K562 (cell line): ENCODE data around the gene RPS28. TPM values are rescaled to one million over a fixed set of nuclear protein-coding genes. Genes with fewer than 3 reads are reported as not detected.

Experiments
- ARNT ChIP-seq, 2 experiments: fragments of 450-650 bp; IDR thresholded peaks; 2 replicates each; pipeline ENCODE4 v1.6.1; 2016; ENCODE audit warnings: mild to moderate bottlenecking in 1 of 2
- BACH1 ChIP-seq: fragments of 200-800 bp; sonication (Bioruptor generic); IDR thresholded peaks from 2 replicates; pipeline ENCODE4 v1.6.1; 2016; ENCODE audit warnings: missing genetic modification characterization, missing compliant biosample characterization
- BDP1 ChIP-seq: IDR thresholded peaks from 3 replicates; pipeline ENCODE4 v1.6.1; 2011; ENCODE audit not compliant: insufficient read length, insufficient read depth
- CBFA2T3 ChIP-seq: fragments of 450-650 bp; IDR thresholded peaks from 2 replicates; pipeline ENCODE4 v1.6.1; 2017
- CREM ChIP-seq: IDR thresholded peaks from 2 replicates; pipeline ENCODE4 v1.6.1; 2014; ENCODE audit warnings: antibody characterized with exemption, low read depth
- ETV5 ChIP-seq: sonication (generic); formaldehyde crosslinking; IDR thresholded peaks from 2 replicates; pipeline ENCODE4 v1.4.0; 2020; ENCODE audit warnings: low read depth, mild to moderate bottlenecking, missing genetic modification reagents
- GABPA ChIP-seq: fragments of 200-800 bp; sonication (Bioruptor generic); conservative IDR thresholded peaks from 2 replicates; pipeline ENCODE4 v1.6.1; 2016; ENCODE audit warnings: low read depth, missing genetic modification characterization, missing compliant biosample characterization
- GABPB1 ChIP-seq: sonication (generic); formaldehyde crosslinking; IDR thresholded peaks from 2 replicates; pipeline ENCODE4 v1.8.0; 2022; ENCODE audit warnings: mild to moderate bottlenecking, missing genetic modification reagents
- HCFC1 ChIP-seq: IDR thresholded peaks from 2 replicates; pipeline ENCODE4 v1.6.1; 2012; ENCODE audit warnings: low read depth, low read length, improper control_type of control experiment
- HNRNPUL1 ChIP-seq: fragments of 200-400 bp; formaldehyde crosslinking; IDR thresholded peaks from 2 replicates; pipeline ENCODE4 v1.6.1; 2017; ENCODE audit warnings: low read length
- JUN ChIP-seq, 2 experiments: sonication (generic) in 1 of 2; formaldehyde crosslinking in 1 of 2; IDR thresholded peaks; 2 replicates each; pipeline versions ENCODE4 v1.6.1 to v1.8.0; 2012 to 2022; ENCODE audit warnings: borderline replicate concordance in 2 of 2, mild to moderate bottlenecking in 2 of 2, improper control_type of control experiment in 1 of 2, low read depth in 1 of 2, low read length in 1 of 2, missing genetic modification reagents in 1 of 2
- MAZ ChIP-seq, 2 experiments: fragments of 450-650 bp in 1 of 2; sonication (generic) in 1 of 2; formaldehyde crosslinking; IDR thresholded peaks in 1 of 2; conservative IDR thresholded peaks in 1 of 2; 2 replicates each; pipeline versions ENCODE4 v1.4.0 to v1.5.0; 2020; ENCODE audit warnings: mild to moderate bottlenecking in 1 of 2, missing genetic modification reagents in 1 of 2
- MYBL2 ChIP-seq, 2 experiments: fragments of 450-650 bp in 1 of 2; sonication (generic) in 1 of 2; formaldehyde crosslinking in 1 of 2; IDR thresholded peaks; 2 replicates each; pipeline versions ENCODE4 v1.6.1 to v1.8.1; 2017 to 2022; ENCODE audit warnings: borderline replicate concordance in 1 of 2, inconsistent platforms in 1 of 2, low read depth in 1 of 2, mild to moderate bottlenecking in 1 of 2, missing genetic modification reagents in 1 of 2, moderate library complexity in 1 of 2
- NCOR1 ChIP-seq: fragments of 450-650 bp; IDR thresholded peaks from 2 replicates; pipeline ENCODE4 v1.6.1; 2016; ENCODE audit warnings: mild to moderate bottlenecking, moderate library complexity
- PKNOX1 ChIP-seq: fragments of 450-650 bp; IDR thresholded peaks from 2 replicates; pipeline ENCODE4 v1.6.1; 2016
- SMARCC2 ChIP-seq: fragments of 450-650 bp; IDR thresholded peaks from 2 replicates; pipeline ENCODE4 v1.6.1; 2017; ENCODE audit warnings: antibody characterized with exemption, moderate library complexity, mild to moderate bottlenecking, low read depth
- TCFL5 ChIP-seq: fragments of 250-450 bp; sonication (Bioruptor Pico); conservative IDR thresholded peaks from 2 replicates; pipeline ENCODE4 v1.6.1; 2021; ENCODE audit warnings: mild to moderate bottlenecking, moderate library complexity, matching md5 sums
- THRAP3 ChIP-seq: fragments of 450-650 bp; IDR thresholded peaks from 2 replicates; pipeline ENCODE4 v1.6.1; 2016; ENCODE audit warnings: mild to moderate bottlenecking, inconsistent platforms, borderline replicate concordance
- ZBTB7A ChIP-seq: IDR thresholded peaks from 2 replicates; pipeline ENCODE4 v1.6.1; 2011; ENCODE audit warnings: low read depth, mild to moderate bottlenecking, low read length, moderate library complexity, borderline replicate concordance; ENCODE audit not compliant: control insufficient read depth
- ZNF224 ChIP-seq: sonication (generic); formaldehyde crosslinking; IDR thresholded peaks from 2 replicates; pipeline ENCODE4 v1.8.0; 2022; ENCODE audit warnings: mild to moderate bottlenecking, missing genetic modification reagents
- ZNF589 ChIP-seq: fragments of 200-800 bp; sonication (Bioruptor generic); IDR thresholded peaks from 2 replicates; pipeline ENCODE4 v1.6.1; 2016; ENCODE audit warnings: low read depth, missing genetic modification characterization, missing compliant biosample characterization
- ZNF668 ChIP-seq: fragments of 250-450 bp; sonication (Bioruptor Pico); IDR thresholded peaks from 2 replicates; pipeline ENCODE4 v1.8.0; 2022; ENCODE audit warnings: mild to moderate bottlenecking, inconsistent platforms
- polyA plus RNA-seq, 8 experiments: library from polyadenylated mRNA; depleted of rRNA in 4 of 8; stranded (reverse) in 5 of 8; unstranded in 3 of 8; fragments of >200 nt; fragmentation: Nextera tagmentation in 2 of 8; fragmentation: Illumina TruSeq in 1 of 8; extraction: Ambion mirVana in 2 of 8; extraction: Trizol in 1 of 8; gene quantifications; 2 replicates each; pipeline versions ENCODE4 v1.2.1 to v1.2.3, GENCODE V29; 2011 to 2014; ENCODE audit warnings: inconsistent platforms in 1 of 8, missing spikeins in 1 of 8
- total RNA-seq, 7 experiments: library from RNA; depleted of rRNA in 6 of 7; stranded (reverse); fragments of >200 nt in 6 of 7; fragmentation: Illumina TruSeq in 2 of 7; extraction: Trizol in 2 of 7; gene quantifications; 2 replicates each; pipeline versions ENCODE4 v1.2.1 to v1.2.3, GENCODE V29; 2011 to 2021; ENCODE audit warnings: low replicate concordance in 1 of 7
- TF ChIP-seq, protein P1 (sequence below): fragments of 250-450 bp; sonication (Bioruptor Pico); IDR thresholded peaks from 2 replicates; pipeline ENCODE4 v1.9.0; 2021; ENCODE audit warnings: mild to moderate bottlenecking, inconsistent platforms

The RPS28 gene
- total and polyA plus RNA-seq, 9 of the 15 experiments (the other 6 are each of a cell fraction or from before 2014, with no cell fraction given) = 165 to 2,827 (median 1,303) TPM

DNA sequence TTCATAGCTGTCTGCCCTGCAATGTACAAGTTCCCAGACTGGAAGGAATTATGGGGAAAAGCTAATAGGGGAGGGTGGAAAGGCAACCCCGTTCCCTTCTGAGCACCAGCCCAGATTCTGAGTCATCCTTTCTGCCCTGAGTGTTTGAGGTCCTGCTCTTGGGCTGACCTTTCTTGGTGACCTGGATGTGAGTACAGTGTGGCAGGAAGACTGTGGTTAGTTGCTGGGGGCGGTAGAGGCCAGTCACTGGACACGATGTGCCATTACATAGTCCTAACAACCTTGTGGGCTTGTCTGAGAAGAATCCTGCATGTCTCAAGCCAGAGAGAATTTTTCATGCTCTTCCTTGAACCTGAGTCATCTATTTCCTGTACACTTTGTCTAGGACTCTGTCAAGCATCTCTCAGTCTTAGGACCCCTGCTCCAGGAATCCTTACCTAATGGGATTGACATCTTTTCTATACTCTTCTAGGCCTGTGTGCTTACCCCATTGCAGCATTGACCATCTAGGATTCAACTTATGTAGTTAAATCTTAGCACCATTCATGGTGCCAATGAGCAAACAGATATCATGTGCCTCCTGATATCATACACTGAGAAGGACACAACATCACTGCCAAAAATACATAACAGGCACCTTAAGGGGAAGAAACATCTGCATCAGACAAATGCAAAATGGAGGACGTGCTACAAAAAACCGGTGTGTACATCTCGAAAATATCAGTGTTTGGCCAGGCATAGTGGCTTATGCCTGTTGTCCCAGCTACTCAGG lies 34.5 kb downstream of the RPS28 start (continued):
- TF ChIP-seq MYBL2 (IDR thresholded peaks at IDR 0.05; ENCODE audit: low read depth) (no peak), MYBL2 (CRISPR knock-in tag; IDR thresholded peaks at IDR 0.05; ENCODE audit: borderline replicate concordance) (no peak), THRAP3 (no peak), ZNF224 (no peak), ETV5 (CRISPR knock-in tag) (peak; percentile 92), CBFA2T3 (peak; percentile 50), NCOR1 (peak; percentile 60), ZBTB7A (peak; percentile 50; the same call in 1 of the 2 replicates), ZNF589 (peak; percentile 44; the same call in 1 of the 2 replicates), GABPA (tag) (peak; percentile 68), ARNT (IDR thresholded peaks at IDR 0.05) (0 out of 4 replicates have a peak, but pooled peaks of 1 of the 2 experiments have one; percentile 42), HNRNPUL1 (no peak), JUN (IDR thresholded peaks at IDR 0.05; ENCODE audit: borderline replicate concordance, low read depth, low read length) (peak; percentile 92), JUN (CRISPR knock-in tag; IDR thresholded peaks at IDR 0.05; ENCODE audit: borderline replicate concordance) (no peak), CREM (peak; percentile 71), SMARCC2 (0 out of 2 replicates have a peak, but pooled peaks have one; percentile 33), BDP1 (no peak), PKNOX1 (peak; percentile 27; the same call in 1 of the 2 replicates), ZNF668 (CRISPR knock-in tag) (no peak), TCFL5 (CRISPR knock-in tag) (no peak), HCFC1 (0 out of 2 replicates have a peak, but pooled peaks have one; percentile 15), BACH1 (tag) (peak; percentile 56; the same call in 1 of the 2 replicates), MAZ (CRISPR knock-in tag; conservative IDR thresholded peaks at IDR 0.05 in 1 of 2, IDR thresholded peaks at IDR 0.05 in 1 of 2) (peak; percentile 20 to 34; a peak in 1 of 4 replicates), GABPB1 (CRISPR knock-in tag) (peak; percentile 5; the same call in 1 of the 2 replicates)
- TF ChIP-seq, protein P1, sequence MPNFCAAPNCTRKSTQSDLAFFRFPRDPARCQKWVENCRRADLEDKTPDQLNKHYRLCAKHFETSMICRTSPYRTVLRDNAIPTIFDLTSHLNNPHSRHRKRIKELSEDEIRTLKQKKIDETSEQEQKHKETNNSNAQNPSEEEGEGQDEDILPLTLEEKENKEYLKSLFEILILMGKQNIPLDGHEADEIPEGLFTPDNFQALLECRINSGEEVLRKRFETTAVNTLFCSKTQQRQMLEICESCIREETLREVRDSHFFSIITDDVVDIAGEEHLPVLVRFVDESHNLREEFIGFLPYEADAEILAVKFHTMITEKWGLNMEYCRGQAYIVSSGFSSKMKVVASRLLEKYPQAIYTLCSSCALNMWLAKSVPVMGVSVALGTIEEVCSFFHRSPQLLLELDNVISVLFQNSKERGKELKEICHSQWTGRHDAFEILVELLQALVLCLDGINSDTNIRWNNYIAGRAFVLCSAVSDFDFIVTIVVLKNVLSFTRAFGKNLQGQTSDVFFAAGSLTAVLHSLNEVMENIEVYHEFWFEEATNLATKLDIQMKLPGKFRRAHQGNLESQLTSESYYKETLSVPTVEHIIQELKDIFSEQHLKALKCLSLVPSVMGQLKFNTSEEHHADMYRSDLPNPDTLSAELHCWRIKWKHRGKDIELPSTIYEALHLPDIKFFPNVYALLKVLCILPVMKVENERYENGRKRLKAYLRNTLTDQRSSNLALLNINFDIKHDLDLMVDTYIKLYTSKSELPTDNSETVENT (CRISPR knock-in tag) = no peak
